GM18498 (cell line): ENCODE results near the gene GAPT.
"Not testable (repeated sequence)": the region's sequence is repeated elsewhere in the genome, so short reads cannot be mapped to it uniquely, and the experiment has no call there.

Experiments used
- ATAC-seq: cut with Tn5 transposase; IDR thresholded peaks from one replicate; pipeline ENCODE4 v1.9.1; 2021; ENCODE audit warnings: mild to moderate bottlenecking, moderate library complexity; ENCODE audit not compliant: unreplicated experiment

The GAPT gene

GRCh38 chr5:58503390-58504046 lies 12.3 kb downstream of the GAPT start:
- no peak for ATAC-seq

- ATAC-seq: no peak
Observed at GRCh38 chr5:58504766-58505165, 13.5 kb downstream of the GAPT start.

- ATAC-seq: peak; percentile 5
Observed at GRCh38 chr5:58505502-58505901, 14.3 kb downstream of the GAPT start.

DNA sequence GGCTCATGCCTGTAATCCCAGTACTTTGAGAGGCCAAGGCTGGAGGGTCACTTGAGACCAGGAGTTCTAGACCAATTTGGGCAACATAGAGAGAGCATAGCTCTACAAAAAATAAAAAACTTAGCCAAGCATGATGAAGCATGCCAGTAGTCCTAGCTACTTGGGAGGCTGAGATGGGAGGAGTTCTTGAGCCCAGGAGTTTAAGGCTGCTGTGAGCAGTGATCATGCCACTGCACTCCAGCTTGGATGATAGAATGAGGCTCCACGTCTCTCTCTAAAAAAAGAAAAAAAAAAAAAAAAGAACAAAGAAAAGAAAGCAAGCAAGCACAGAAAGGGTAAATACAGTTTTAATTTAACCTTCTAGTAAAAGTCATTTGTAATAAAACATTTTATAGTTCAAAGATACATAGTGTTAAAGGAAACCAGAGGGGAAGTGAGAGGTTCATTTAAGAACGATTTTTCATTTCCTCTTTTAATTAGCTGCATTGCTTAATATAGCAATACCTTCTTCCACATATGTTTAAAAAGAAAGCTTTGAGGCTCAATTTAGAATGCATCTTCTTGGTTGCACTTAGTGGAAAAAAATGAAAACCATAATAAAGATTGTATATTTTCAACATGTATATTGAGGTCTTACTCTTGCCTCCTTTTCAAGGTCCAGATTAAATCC lies 14.9 kb downstream of the GAPT start:
- ATAC-seq: peak; percentile 82

GRCh38 chr5:58507715-58508114 lies 16.5 kb downstream of the GAPT start:
- ATAC-seq: no peak

DNA sequence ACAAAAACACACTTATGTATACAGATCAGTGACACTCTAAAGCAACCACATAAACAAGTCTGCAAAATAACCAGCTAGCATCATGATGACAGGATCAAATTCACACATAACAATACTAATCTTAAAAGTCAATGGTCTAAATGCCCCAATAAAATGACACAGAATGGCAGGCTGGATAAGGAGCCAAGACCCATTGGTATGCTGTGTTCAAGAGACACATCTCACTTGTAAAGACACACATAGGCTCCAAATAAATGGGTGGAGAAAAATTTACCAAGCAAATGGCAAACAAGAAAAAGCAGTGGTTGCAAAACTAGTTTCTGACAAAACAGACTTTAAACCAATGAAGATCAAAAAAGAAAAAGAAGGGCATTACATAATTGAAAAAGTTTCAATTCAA lies 26.0 kb downstream of the GAPT start:
- no peak for ATAC-seq

GRCh38 chr5:58523956-58524355 lies 32.7 kb downstream of the GAPT start:
- ATAC-seq: no peak

- no peak for ATAC-seq
Observed at GRCh38 chr5:58524571-58524970, 33.3 kb downstream of the GAPT start.

DNA sequence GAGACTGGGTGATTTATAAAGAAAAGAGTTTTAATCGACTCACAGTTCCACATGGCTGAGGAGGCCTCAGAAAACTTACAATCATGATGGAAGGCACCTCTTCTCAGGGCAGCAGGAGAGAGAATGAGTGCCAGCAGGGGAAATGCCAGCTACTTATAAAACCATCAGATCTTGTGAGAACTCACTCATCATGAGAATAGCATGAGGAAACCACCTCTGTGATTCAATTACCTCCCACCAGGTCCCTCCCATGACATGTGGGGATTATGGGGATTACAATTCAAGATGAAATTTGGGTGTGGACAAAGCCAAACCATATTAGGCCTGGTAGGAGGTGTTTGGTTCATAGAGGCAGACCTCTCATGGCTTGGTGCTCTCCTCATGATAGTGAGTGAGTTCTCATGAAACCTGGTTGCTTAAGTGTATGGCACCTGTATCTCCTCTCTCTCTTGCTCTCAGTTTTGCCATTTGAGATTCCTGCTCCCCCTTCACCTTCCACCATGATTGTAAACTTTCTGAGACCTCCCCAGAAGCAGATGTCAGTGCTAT lies 39.8 kb downstream of the GAPT start:
- no peak for ATAC-seq

- ATAC-seq: not testable (repeated sequence)
Observed at GRCh38 chr5:58541935-58542334, 50.7 kb downstream of the GAPT start.

DNA sequence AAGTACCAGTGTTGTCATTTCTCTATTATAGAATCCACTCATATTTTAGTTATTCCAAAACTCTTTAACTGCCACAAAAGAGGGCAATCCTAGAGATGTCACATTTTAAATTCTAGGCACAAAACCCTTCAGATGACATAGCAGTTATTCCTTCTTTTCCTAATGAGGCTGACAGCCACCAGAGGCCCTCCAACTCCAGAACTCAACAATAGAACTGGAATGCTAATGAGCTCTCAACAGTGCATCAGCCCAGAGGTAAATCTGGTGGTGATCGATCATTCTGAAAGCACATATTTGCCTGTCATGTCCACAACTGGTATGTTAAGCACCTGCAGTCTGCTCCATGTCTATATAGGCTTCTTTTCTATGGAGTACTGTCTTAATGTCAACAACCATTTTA lies 51.5 kb downstream of the GAPT start:
- ATAC-seq: no peak

DNA sequence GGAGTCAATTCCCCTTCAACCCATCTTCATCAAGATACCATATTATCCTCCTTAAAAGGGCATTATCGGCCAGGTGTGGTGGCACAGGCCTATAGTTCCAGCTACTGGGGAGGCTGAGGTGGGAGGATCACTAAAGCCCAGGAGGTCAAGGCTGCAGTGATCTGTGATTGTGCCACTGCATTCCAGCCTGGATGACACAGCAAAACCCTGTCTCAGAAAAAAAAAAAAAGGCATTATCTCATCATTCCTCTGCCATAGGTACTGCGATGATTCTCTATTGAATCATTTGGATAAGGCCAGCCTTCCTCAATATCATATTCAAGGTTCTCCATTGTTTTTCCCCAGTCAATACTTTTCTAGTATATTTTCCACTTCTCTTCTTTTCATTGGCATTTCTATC lies 52.5 kb downstream of the GAPT start:
- no peak for ATAC-seq

- ATAC-seq: no peak
Observed at GRCh38 chr5:58544195-58544594, 53.0 kb downstream of the GAPT start.

- ATAC-seq: no peak
Observed at GRCh38 chr5:58544926-58545325, 53.7 kb downstream of the GAPT start.

- peak; percentile 92 for ATAC-seq
Observed at GRCh38 chr5:58545912-58546311, 54.7 kb downstream of the GAPT start.
